ENCODE results near the gene MSRB1. TPM values are rescaled to one million over a fixed set of nuclear protein-coding genes. Genes with fewer than 3 reads are reported as not detected.

MSRB1 gene
- total RNA-seq, 1 experiment from 2014 or later: 18.3 TPM

DNA sequence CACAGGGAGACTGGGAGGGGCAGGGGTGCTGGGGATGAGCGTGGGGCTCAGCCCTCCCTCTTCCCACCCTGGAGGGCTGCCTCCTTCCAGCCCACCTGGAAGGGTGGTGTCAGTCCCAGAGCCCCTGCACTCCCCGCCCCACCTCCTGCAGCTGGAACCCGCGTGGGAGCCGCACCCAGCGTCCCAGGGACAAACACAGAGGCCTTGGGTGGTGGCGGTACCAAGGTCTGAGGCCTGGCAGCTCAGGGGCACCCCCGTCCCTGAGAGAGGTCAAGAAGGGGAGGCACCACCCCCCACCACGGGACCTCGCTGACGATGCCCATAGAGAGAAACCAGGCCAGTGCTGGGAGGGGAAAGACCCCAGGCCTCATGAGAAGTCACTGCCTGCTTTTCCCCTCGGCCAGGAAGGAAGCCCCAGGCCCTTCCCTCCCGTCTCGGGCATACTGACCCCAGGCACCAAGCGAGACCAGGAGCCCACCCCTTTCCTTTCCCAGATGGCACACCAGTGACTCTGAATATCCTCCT, 28.9 kb downstream of the MSRB1 start:
- ChIA-PET POLR2A (interaction anchor here (0.5 kb wide), 1 partner anchor 15 kb away, joined by 3 read pairs; no protein-coding TSS in a partner anchor), CTCF (no interaction called here), RAD21 (ENCODE audit: low non-redundant PET in 1 of 2, low total read pairs in 2 of 2, uncharacterized antibody in 2 of 2, unreplicated experiment in 2 of 2) (no interaction called here)
- Histone ChIP-seq H3K9me3 (ENCODE audit: control insufficient read depth in 1 of 2, insufficient read depth in 1 of 2, low read depth in 1 of 2, low read length in 2 of 2) (no peaks in the 10 kb centered on the region), H3K27me3 (ENCODE audit: insufficient read depth, low read length) (no peaks in the 10 kb centered on the region), H3K79me2 (ENCODE audit: insufficient read depth, low read length) (no peaks in the 10 kb centered on the region), H3K4me3 (replicated peaks in 1 of 2; ENCODE audit: low read depth in 1 of 2, low read length in 2 of 2) (no peak overlapping the region), H3K4me1 (ENCODE audit: control insufficient read depth in 1 of 2, insufficient read depth in 2 of 2, low read length in 2 of 2) (peaks cover 17 to 19% of the 10 kb centered on the region in 2 experiments), H2AFZ (ENCODE audit: low read depth, low read length, poor library complexity, severe bottlenecking) (no peak overlapping the region), H3K27ac (ENCODE audit: low read depth, low read length) (no peak overlapping the region), H3K9ac (ENCODE audit: low read length) (no peak overlapping the region), H3K4me2 (ENCODE audit: low read length) (no peak overlapping the region), H3K9me2 (ENCODE audit: insufficient read depth) (no peaks in the 10 kb centered on the region), H3K36me3 (ENCODE audit: control insufficient read depth in 1 of 2, insufficient read depth in 2 of 2, low read length in 2 of 2) (no peaks in the 10 kb centered on the region), H4K20me1 (ENCODE audit: insufficient read depth) (no peaks in the 10 kb centered on the region)
- ATAC-seq (no peak), DNase-seq (ENCODE audit: low read depth, low spot score) (no peak)
- BruUV-seq (replicated peaks): no TSS peak
- TF ChIP-seq SIN3A (IDR thresholded peaks at IDR 0.05; ENCODE audit: low read depth) (no peak), POLR2AphosphoS5 (IDR thresholded peaks at IDR 0.05; ENCODE audit: low read depth, low read length) (no peak), EGR1 (IDR thresholded peaks at IDR 0.05; ENCODE audit: low read depth) (no peak), YY1 (IDR thresholded peaks at IDR 0.05; ENCODE audit: extremely low read depth, insufficient replicate concordance, low read depth, low read length) (no peak), TCF7L2 (IDR thresholded peaks at IDR 0.05; ENCODE audit: borderline replicate concordance, extremely low read depth, insufficient read depth, insufficient read length) (no peak)
- intact Hi-C loops (cut with micrococcal nuclease): no loop called here

DNA sequence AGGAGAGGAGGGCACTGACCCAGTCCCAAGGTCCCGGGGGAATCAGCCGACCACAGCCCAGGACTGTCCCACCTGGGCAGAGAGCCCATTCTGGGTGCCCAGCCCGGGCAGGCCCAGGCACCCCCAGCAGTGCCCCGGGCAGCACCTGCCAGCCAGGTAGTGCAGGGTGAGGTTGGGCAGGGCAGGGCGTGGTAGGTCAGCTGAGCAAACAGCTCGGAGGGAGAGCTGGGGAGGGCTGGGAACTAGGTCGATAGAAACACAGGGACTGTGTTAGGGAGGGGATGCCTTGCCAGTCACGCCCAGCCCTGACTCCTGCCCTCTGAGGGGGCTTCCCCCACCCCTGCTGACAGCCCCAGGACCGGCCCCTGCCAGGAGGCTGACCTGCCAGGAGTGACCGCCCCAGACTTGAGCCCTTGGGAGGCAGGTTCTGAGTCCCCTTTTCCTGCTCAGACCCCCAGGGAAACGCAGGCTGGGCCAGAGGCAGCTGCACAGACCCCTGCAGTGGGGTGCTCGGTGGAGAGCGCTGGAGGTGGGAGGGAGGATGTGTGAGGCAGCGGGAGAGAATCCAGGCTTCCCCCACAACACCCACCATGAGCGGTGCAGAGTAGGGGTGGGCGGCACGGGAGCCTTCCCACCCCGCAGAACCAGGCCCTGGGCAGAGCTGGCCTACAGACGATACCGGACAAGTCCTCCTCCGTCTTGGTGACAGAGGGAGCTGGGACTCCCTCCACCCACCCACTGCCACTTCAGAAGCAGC, 29.5 kb downstream of the MSRB1 start:
- Histone ChIP-seq H3K4me2 (ENCODE audit: low read length) (peak overlapping the region; percentile 59), H2AFZ (ENCODE audit: low read depth, low read length, poor library complexity, severe bottlenecking) (no peak overlapping the region), H3K9ac (ENCODE audit: low read length) (no peak overlapping the region), H3K36me3 (ENCODE audit: control insufficient read depth in 1 of 2, insufficient read depth in 2 of 2, low read length in 2 of 2) (no peaks in the 10 kb centered on the region), H3K27ac (ENCODE audit: low read depth, low read length) (no peak overlapping the region; the same call in 1 of the 2 replicates), H4K20me1 (ENCODE audit: insufficient read depth) (no peaks in the 10 kb centered on the region), H3K4me3 (replicated peaks in 1 of 2; ENCODE audit: low read depth in 1 of 2, low read length in 2 of 2) (no peak overlapping the region), H3K4me1 (ENCODE audit: control insufficient read depth in 1 of 2, insufficient read depth in 2 of 2, low read length in 2 of 2) (peaks cover 17 to 19% of the 10 kb centered on the region in 2 experiments), H3K79me2 (ENCODE audit: insufficient read depth, low read length) (no peaks in the 10 kb centered on the region), H3K9me2 (ENCODE audit: insufficient read depth) (no peaks in the 10 kb centered on the region), H3K27me3 (ENCODE audit: insufficient read depth, low read length) (no peaks in the 10 kb centered on the region), H3K9me3 (ENCODE audit: control insufficient read depth in 1 of 2, insufficient read depth in 1 of 2, low read depth in 1 of 2, low read length in 2 of 2) (no peaks in the 10 kb centered on the region)
- ChIA-PET CTCF (no interaction called here), RAD21 (ENCODE audit: low non-redundant PET in 1 of 2, low total read pairs in 2 of 2, uncharacterized antibody in 2 of 2, unreplicated experiment in 2 of 2) (no interaction called here), POLR2A (interaction anchor here (0.5 kb wide), 1 partner anchor 16 kb away, joined by 3 read pairs; no protein-coding TSS in a partner anchor)
- no peak for DNase-seq (ENCODE audit: low read depth, low spot score)
- intact Hi-C loops (cut with micrococcal nuclease): no loop called here
- no TSS peak for BruUV-seq (replicated peaks)
- peak; percentile 54; the same call in 1 of the 2 replicates for ATAC-seq
- TF ChIP-seq ZFX (IDR thresholded peaks at IDR 0.05) (no peak), RAD21 (IDR thresholded peaks at IDR 0.05; ENCODE audit: low read depth) (no peak), ZNF274 (IDR thresholded peaks at IDR 0.05; ENCODE audit: low read depth, low read length) (no peak), SIN3A (IDR thresholded peaks at IDR 0.05; ENCODE audit: low read depth) (no peak)

All from HCT116 (cell line).